IMR-90 (cell line): ENCODE measurements around the gene ASB14.

Source experiments
- BHLHE40 ChIP-seq: fragments of 150-350 bp; IDR thresholded peaks from 2 replicates; pipeline ENCODE4 v1.6.1; 2016; ENCODE audit warnings: mild to moderate bottlenecking, low read depth, low read length
- CEBPB ChIP-seq: IDR thresholded peaks from 2 replicates; pipeline ENCODE4 v1.6.1; 2012; ENCODE audit warnings: low read depth, low read length, improper control_type of control experiment
- CHD1 ChIP-seq: IDR thresholded peaks from 2 replicates; pipeline ENCODE4 v1.6.1; 2012; ENCODE audit warnings: low read depth, low read length, improper control_type of control experiment
- FOS ChIP-seq: fragments of 150-350 bp; IDR thresholded peaks from 2 replicates; pipeline ENCODE4 v1.6.1; 2016; ENCODE audit warnings: low read depth, low read length
- MAZ ChIP-seq: IDR thresholded peaks from 2 replicates; pipeline ENCODE4 v1.6.1; 2012; ENCODE audit warnings: low read depth, mild to moderate bottlenecking, low read length, improper control_type of control experiment, moderate library complexity, borderline replicate concordance
- NFE2L2 ChIP-seq: fragments of 150-350 bp; IDR thresholded peaks from 2 replicates; pipeline ENCODE4 v1.6.1; 2016; ENCODE audit warnings: low read depth, mild to moderate bottlenecking, low read length
- POLR2A ChIP-seq: IDR thresholded peaks from 2 replicates; pipeline ENCODE4 v1.6.1; 2012; ENCODE audit warnings: mild to moderate bottlenecking, low read depth, low read length
- RAD21 ChIP-seq: IDR thresholded peaks from 2 replicates; pipeline ENCODE4 v1.6.1; 2012; ENCODE audit warnings: low read length, improper control_type of control experiment
- RCOR1 ChIP-seq: IDR thresholded peaks from 2 replicates; pipeline ENCODE4 v1.6.1; 2012; ENCODE audit warnings: mild to moderate bottlenecking, low read length, improper control_type of control experiment; ENCODE audit not compliant: insufficient replicate concordance
- RFX5 ChIP-seq: IDR thresholded peaks from 2 replicates; pipeline ENCODE4 v1.8.0; 2012; ENCODE audit warnings: low read depth, mild to moderate bottlenecking, low read length, moderate library complexity
- SMC3 ChIP-seq: fragments of 150-350 bp; IDR thresholded peaks from 2 replicates; pipeline ENCODE4 v1.6.1; 2016; ENCODE audit warnings: low read depth, mild to moderate bottlenecking, antibody characterized with exemption, low read length, moderate library complexity
- TF ChIP-seq, protein P1 (sequence below): conservative IDR thresholded peaks from 2 replicates; pipeline ENCODE4 v1.5.1; 2012; ENCODE audit warnings: mild to moderate bottlenecking, low read depth, low read length, improper control_type of control experiment
- TF ChIP-seq, protein P2 (sequence below): fragments of 150-350 bp; IDR thresholded peaks from 2 replicates; pipeline ENCODE4 v1.6.1; 2017; ENCODE audit warnings: mild to moderate bottlenecking, antibody characterized with exemption, low read length, low read depth
- TF ChIP-seq, protein P3 (sequence below): fragments of 150-350 bp; IDR thresholded peaks from 2 replicates; pipeline ENCODE4 v1.6.1; 2016; ENCODE audit warnings: low read depth, mild to moderate bottlenecking, low read length, moderate library complexity, borderline replicate concordance

DNA sequence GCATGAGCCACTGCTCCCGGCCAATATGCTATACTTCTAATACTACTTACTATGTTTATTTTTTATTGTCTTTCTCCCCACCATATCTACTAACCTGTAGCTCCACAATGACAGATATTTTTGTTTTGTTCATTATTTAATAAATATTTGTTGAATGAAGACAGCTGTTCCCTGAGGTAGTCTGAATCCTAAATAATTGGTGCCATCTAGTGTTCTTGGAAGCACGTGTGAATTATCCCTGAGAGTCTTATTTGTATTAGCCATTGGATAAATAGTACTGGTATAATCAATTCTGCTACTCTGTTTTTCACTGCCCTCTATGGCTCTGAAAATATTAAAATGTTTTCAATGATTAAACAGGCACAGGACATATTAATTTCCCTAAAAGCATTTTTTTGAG is 70.6 kb downstream of the ASB14 start:
- TF ChIP-seq BHLHE40 = no peak
- no peak for TF ChIP-seq POLR2A
- peak; percentile 35; the same call in 1 of the 2 replicates for TF ChIP-seq SMC3
- TF ChIP-seq, protein P1, sequence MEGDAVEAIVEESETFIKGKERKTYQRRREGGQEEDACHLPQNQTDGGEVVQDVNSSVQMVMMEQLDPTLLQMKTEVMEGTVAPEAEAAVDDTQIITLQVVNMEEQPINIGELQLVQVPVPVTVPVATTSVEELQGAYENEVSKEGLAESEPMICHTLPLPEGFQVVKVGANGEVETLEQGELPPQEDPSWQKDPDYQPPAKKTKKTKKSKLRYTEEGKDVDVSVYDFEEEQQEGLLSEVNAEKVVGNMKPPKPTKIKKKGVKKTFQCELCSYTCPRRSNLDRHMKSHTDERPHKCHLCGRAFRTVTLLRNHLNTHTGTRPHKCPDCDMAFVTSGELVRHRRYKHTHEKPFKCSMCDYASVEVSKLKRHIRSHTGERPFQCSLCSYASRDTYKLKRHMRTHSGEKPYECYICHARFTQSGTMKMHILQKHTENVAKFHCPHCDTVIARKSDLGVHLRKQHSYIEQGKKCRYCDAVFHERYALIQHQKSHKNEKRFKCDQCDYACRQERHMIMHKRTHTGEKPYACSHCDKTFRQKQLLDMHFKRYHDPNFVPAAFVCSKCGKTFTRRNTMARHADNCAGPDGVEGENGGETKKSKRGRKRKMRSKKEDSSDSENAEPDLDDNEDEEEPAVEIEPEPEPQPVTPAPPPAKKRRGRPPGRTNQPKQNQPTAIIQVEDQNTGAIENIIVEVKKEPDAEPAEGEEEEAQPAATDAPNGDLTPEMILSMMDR = peak; percentile 57
- peak; percentile 51 for TF ChIP-seq RAD21
- TF ChIP-seq FOS = no peak
- TF ChIP-seq, protein P2, sequence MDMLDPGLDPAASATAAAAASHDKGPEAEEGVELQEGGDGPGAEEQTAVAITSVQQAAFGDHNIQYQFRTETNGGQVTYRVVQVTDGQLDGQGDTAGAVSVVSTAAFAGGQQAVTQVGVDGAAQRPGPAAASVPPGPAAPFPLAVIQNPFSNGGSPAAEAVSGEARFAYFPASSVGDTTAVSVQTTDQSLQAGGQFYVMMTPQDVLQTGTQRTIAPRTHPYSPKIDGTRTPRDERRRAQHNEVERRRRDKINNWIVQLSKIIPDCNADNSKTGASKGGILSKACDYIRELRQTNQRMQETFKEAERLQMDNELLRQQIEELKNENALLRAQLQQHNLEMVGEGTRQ = no peak
- TF ChIP-seq MAZ = no peak
- no peak for TF ChIP-seq NFE2L2
- TF ChIP-seq RCOR1 = no peak
- TF ChIP-seq CEBPB = no peak
- TF ChIP-seq CHD1 = no peak
- TF ChIP-seq RFX5 = no peak
- TF ChIP-seq, protein P3, sequence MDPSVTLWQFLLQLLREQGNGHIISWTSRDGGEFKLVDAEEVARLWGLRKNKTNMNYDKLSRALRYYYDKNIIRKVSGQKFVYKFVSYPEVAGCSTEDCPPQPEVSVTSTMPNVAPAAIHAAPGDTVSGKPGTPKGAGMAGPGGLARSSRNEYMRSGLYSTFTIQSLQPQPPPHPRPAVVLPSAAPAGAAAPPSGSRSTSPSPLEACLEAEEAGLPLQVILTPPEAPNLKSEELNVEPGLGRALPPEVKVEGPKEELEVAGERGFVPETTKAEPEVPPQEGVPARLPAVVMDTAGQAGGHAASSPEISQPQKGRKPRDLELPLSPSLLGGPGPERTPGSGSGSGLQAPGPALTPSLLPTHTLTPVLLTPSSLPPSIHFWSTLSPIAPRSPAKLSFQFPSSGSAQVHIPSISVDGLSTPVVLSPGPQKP = no peak
